HG03159 (cell line): ENCODE measurements around the gene COX4I1.

ENCODE experiments used
- ATAC-seq: cut with Tn5 transposase; IDR thresholded peaks from one replicate; pipeline ENCODE4 v1.9.1; 2021; ENCODE audit warnings: mild to moderate bottlenecking, moderate library complexity; ENCODE audit not compliant: unreplicated experiment

The COX4I1 gene

GRCh38 chr16:85838381-85838780, 38.9 kb downstream of the COX4I1 start:
- no peak for ATAC-seq

GRCh38 chr16:85838876-85839585, 39.5 kb downstream of the COX4I1 start:
- no peak for ATAC-seq

- no peak for ATAC-seq
These were observed 40.3 kb downstream of the COX4I1 start for GRCh38 chr16:85839681-85840240.

GRCh38 chr16:85840395-85840794, 40.9 kb downstream of the COX4I1 start:
- no peak for ATAC-seq

GRCh38 chr16:85840801-85841200, 41.3 kb downstream of the COX4I1 start:
- no peak for ATAC-seq

- no peak for ATAC-seq
These were observed 42.9 kb downstream of the COX4I1 start for GRCh38 chr16:85842435-85842834.

- ATAC-seq: no peak
These were observed 43.4 kb downstream of the COX4I1 start for GRCh38 chr16:85842848-85843247.

GRCh38 chr16:85843471-85844168, 44.1 kb downstream of the COX4I1 start:
- no peak for ATAC-seq

GRCh38 chr16:85844169-85844481, 44.6 kb downstream of the COX4I1 start:
- ATAC-seq: no peak

- no peak for ATAC-seq
These were observed 45.3 kb downstream of the COX4I1 start for GRCh38 chr16:85844786-85845185.

- no peak for ATAC-seq
These were observed 45.8 kb downstream of the COX4I1 start for GRCh38 chr16:85845266-85845665.

- ATAC-seq: no peak
These were observed 47.0 kb downstream of the COX4I1 start for GRCh38 chr16:85846461-85846860.

- ATAC-seq: no peak
These were observed 47.5 kb downstream of the COX4I1 start for GRCh38 chr16:85847036-85847435.

- no peak for ATAC-seq
These were observed 48.4 kb downstream of the COX4I1 start for GRCh38 chr16:85847681-85848601.

- ATAC-seq: no peak
These were observed 49.5 kb downstream of the COX4I1 start for GRCh38 chr16:85848986-85849385.

GRCh38 chr16:85849388-85849787, 49.9 kb downstream of the COX4I1 start:
- no peak for ATAC-seq

GRCh38 chr16:85850344-85850880, 50.9 kb downstream of the COX4I1 start:
- no peak for ATAC-seq

- ATAC-seq: no peak
These were observed 51.7 kb downstream of the COX4I1 start for GRCh38 chr16:85851034-85851785.

- no peak for ATAC-seq
These were observed 54.4 kb downstream of the COX4I1 start for GRCh38 chr16:85853547-85854545.
